NCI-H2081 treated with DMSO at 0.1 percent for 48 hours (cell line): ENCODE data around the gene ABCA2.
"Not testable (repeated sequence)": the region's sequence is repeated elsewhere in the genome, so short reads cannot be mapped to it uniquely, and the experiment has no call there.

Experiments used
- DNase-seq: peaks from one replicate; lab custom pipeline; 2025; lab: John Stamatoyannopoulos, UW

Gene ABCA2

GRCh38 chr9:137014166-137014565, 13.9 kb downstream of the ABCA2 start:
- no peak for DNase-seq

- no peak for DNase-seq
Measured at GRCh38 chr9:137013571-137013940, 14.5 kb downstream of the ABCA2 start.

- DNase-seq, result no peak
Measured at GRCh38 chr9:137012694-137013570, 15.1 kb downstream of the ABCA2 start.

- DNase-seq, result no peak
Measured at GRCh38 chr9:137011907-137012675, 15.9 kb downstream of the ABCA2 start.

- no peak for DNase-seq
Measured at GRCh38 chr9:137011156-137011555, 16.9 kb downstream of the ABCA2 start.

- no peak for DNase-seq
Measured at GRCh38 chr9:137009938-137010732, 17.9 kb downstream of the ABCA2 start.

GRCh38 chr9:137009217-137009616, 18.8 kb downstream of the ABCA2 start:
- DNase-seq, result no peak

- no peak for DNase-seq
Measured at GRCh38 chr9:137008312-137008711, 19.7 kb downstream of the ABCA2 start.

GRCh38 chr9:137007816-137008270, 20.2 kb downstream of the ABCA2 start:
- DNase-seq, result no peak

- DNase-seq, result no peak
Measured at GRCh38 chr9:137007108-137007815, 20.8 kb downstream of the ABCA2 start.

GRCh38 chr9:137006116-137007003, 21.7 kb downstream of the ABCA2 start:
- DNase-seq, result no peak

GRCh38 chr9:137004285-137004684, 23.8 kb downstream of the ABCA2 start:
- not testable (repeated sequence) for DNase-seq

GRCh38 chr9:137002646-137003041, 25.4 kb downstream of the ABCA2 start:
- DNase-seq, result no peak

- DNase-seq, result no peak
Measured at GRCh38 chr9:137001857-137002645, 26.0 kb downstream of the ABCA2 start.

GRCh38 chr9:137000177-137000930, 27.7 kb downstream of the ABCA2 start:
- no peak for DNase-seq

GRCh38 chr9:136997830-136998234, 30.2 kb downstream of the ABCA2 start:
- DNase-seq, result no peak

GRCh38 chr9:136997371-136997770, 30.7 kb downstream of the ABCA2 start:
- DNase-seq, result no peak

- no peak for DNase-seq
Measured at GRCh38 chr9:136996361-136997292, 31.4 kb downstream of the ABCA2 start, which contains the start of gene CLIC3. TSS of gene CLIC3 (minus strand) at chr9:136996568. CDS start at chr9:136996543, 25 bp downstream.
